ENCODE data around the gene SLFNL1.

SLFNL1 gene

GRCh38 chr1:41038110-41038509 lies 16.6 kb upstream of the SLFNL1 start:
- H3K79me2 ChIP-seq (ENCODE audit: insufficient read depth, low read length) = no peaks in the 10 kb centered on the region
- H3K9ac ChIP-seq (ENCODE audit: low read length) = no peak overlapping the region
- H3K9me2 ChIP-seq (ENCODE audit: low read depth, low read length) = no peaks in the 10 kb centered on the region
- no peak overlapping the region for H3K27ac ChIP-seq (ENCODE audit: low read depth, low read length, poor library complexity, severe bottlenecking)
- H3K27me3 ChIP-seq (ENCODE audit: insufficient read depth, low read length) = no peaks in the 10 kb centered on the region
- no peaks in the 10 kb centered on the region for H3K4me1 ChIP-seq (ENCODE audit: insufficient read depth, low read length, severe bottlenecking)
- no peak overlapping the region for H3K4me2 ChIP-seq (ENCODE audit: low read length)
- H3K4me3 ChIP-seq (ENCODE audit: low read depth, low read length, poor library complexity, severe bottlenecking) = no peak overlapping the region
- TF ChIP-seq CTCF (IDR thresholded peaks at IDR 0.05; ENCODE audit: low read length) = no peak
- TF ChIP-seq EZH2 (IDR thresholded peaks at IDR 0.05; ENCODE audit: borderline replicate concordance, low read length) = no peak
- H4K20me1 ChIP-seq (ENCODE audit: insufficient read depth, low read length) = no peaks in the 10 kb centered on the region
- peaks cover 30% of the 10 kb centered on the region; the same call in 1 of the 2 replicates for H3K36me3 ChIP-seq (ENCODE audit: insufficient read depth, low read length)
- no peaks in the 10 kb centered on the region for H3K9me3 ChIP-seq (ENCODE audit: low read length)
- no peaks in the 10 kb centered on the region for H3F3A ChIP-seq (ENCODE audit: insufficient read depth, low read length)
- no peak overlapping the region for H2AFZ ChIP-seq (ENCODE audit: low read length)

DNA sequence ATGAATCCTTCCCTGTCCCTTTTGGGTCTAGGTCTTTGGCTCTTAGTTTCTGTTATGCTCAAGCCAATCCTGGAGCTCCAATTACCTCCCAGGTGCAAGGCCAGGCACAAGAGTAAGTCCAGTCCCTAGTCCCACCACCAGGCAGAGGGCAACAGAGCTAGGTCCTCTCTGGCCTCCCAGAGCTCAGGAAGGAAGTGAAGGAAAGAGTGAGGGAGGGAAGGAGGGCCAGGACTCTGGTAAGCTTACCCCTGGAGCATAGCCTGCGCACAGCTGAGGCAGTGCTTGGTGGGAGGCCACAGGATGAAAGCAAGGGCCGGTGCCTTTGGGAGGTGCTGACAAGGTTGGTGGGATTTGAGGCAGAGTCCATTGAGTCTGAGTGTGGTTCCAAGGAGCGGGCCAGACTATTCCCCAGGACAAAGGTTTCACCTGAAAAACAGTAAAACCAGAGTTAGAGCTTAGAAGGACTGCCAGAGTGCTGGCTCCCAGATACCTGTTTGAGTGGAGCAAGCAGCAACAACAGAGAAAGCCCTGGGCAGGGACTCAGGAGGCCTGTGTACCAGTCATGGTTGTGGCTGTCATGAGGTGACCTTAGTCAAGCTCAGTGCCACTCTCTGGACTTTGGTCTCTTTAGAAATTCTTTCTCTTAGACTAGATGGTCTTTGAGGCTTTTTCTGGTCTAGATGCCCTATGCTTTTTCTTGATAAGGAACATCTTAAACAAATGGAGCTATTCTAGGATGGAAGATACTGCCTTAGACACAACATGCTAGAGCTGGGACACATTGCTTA lies 15.8 kb upstream of the SLFNL1 start:
- Histone ChIP-seq H3K79me2 (ENCODE audit: insufficient read depth, low read length) (no peaks in the 10 kb centered on the region), H4K20me1 (ENCODE audit: insufficient read depth, low read length) (no peaks in the 10 kb centered on the region), H3K9ac (ENCODE audit: low read length) (no peak overlapping the region), H3K9me3 (ENCODE audit: low read length) (no peaks in the 10 kb centered on the region), H2AFZ (ENCODE audit: low read length) (no peak overlapping the region), H3K27me3 (ENCODE audit: insufficient read depth, low read length) (no peaks in the 10 kb centered on the region), H3F3A (ENCODE audit: insufficient read depth, low read length) (no peaks in the 10 kb centered on the region), H3K4me1 (ENCODE audit: insufficient read depth, low read length, severe bottlenecking) (no peaks in the 10 kb centered on the region), H3K9me2 (ENCODE audit: low read depth, low read length) (no peaks in the 10 kb centered on the region), H3K36me3 (ENCODE audit: insufficient read depth, low read length) (peaks cover 32% of the 10 kb centered on the region), H3K27ac (ENCODE audit: low read depth, low read length, poor library complexity, severe bottlenecking) (no peak overlapping the region), H3K4me3 (ENCODE audit: low read depth, low read length, poor library complexity, severe bottlenecking) (no peak overlapping the region), H3K4me2 (ENCODE audit: low read length) (no peak overlapping the region)
- TF ChIP-seq EZH2 (IDR thresholded peaks at IDR 0.05; ENCODE audit: borderline replicate concordance, low read length) = no peak
- TF ChIP-seq CTCF (IDR thresholded peaks at IDR 0.05; ENCODE audit: low read length) = no peak

GRCh38 chr1:41033272-41033671 lies 11.7 kb upstream of the SLFNL1 start:
- Histone ChIP-seq H3K27me3 (ENCODE audit: insufficient read depth, low read length) (no peaks in the 10 kb centered on the region), H3K4me3 (ENCODE audit: low read depth, low read length, poor library complexity, severe bottlenecking) (no peak overlapping the region), H4K20me1 (ENCODE audit: insufficient read depth, low read length) (no peaks in the 10 kb centered on the region), H2AFZ (ENCODE audit: low read length) (no peak overlapping the region), H3F3A (ENCODE audit: insufficient read depth, low read length) (no peaks in the 10 kb centered on the region), H3K4me2 (ENCODE audit: low read length) (no peak overlapping the region), H3K4me1 (ENCODE audit: insufficient read depth, low read length, severe bottlenecking) (no peaks in the 10 kb centered on the region), H3K9ac (ENCODE audit: low read length) (no peak overlapping the region), H3K9me3 (ENCODE audit: low read length) (no peaks in the 10 kb centered on the region), H3K36me3 (ENCODE audit: insufficient read depth, low read length) (peaks cover 45% of the 10 kb centered on the region), H3K27ac (ENCODE audit: low read depth, low read length, poor library complexity, severe bottlenecking) (no peak overlapping the region), H3K79me2 (ENCODE audit: insufficient read depth, low read length) (no peaks in the 10 kb centered on the region), H3K9me2 (ENCODE audit: low read depth, low read length) (no peaks in the 10 kb centered on the region)
- TF ChIP-seq CTCF (IDR thresholded peaks at IDR 0.05; ENCODE audit: low read length) = no peak
